Activated CD4-positive, alpha-beta T cell treated with anti-CD3 and anti-CD28 coated beads for 36 hours (primary cell): Measurements from ENCODE around the gene SUSD4. TPM values are rescaled to one million over a fixed set of nuclear protein-coding genes. Genes with fewer than 3 reads are reported as not detected.

Experiments
- ATAC-seq: fragments of 200-7000 bp; cut with Tn5 transposase; one replicate; pipeline ENCODE4 v1.10.0; 2021; ENCODE audit warnings: mild to moderate bottlenecking, moderate library complexity
- CTCF ChIA-PET: fragments of 350-600 bp; sonication (Branson Sonifier 250); formaldehyde crosslinking; loops from one replicate; lab custom pipeline; 2021; ENCODE audit warnings: antibody characterized with exemption; lab: Charles Lee
- POLR2A ChIA-PET: fragments of 350-600 bp; sonication (Branson Sonifier 250); formaldehyde crosslinking; loops from one replicate; lab custom pipeline; 2021; ENCODE audit warnings: antibody characterized with exemption, inconsistent platforms; lab: Charles Lee
- DNase-seq: peaks from one replicate; pipeline ENCODE4 v3.0.0-alpha.2; 2020
- H3K27ac Mint-ChIP-seq: one replicate; pipeline ENCODE4 v1.8.0; 2021; ENCODE audit warnings: mixed read lengths
- H3K27me3 Mint-ChIP-seq: one replicate; pipeline ENCODE4 v1.8.0; 2021; ENCODE audit warnings: mixed read lengths
- H3K36me3 Mint-ChIP-seq: one replicate; pipeline ENCODE4 v1.8.0; 2021; ENCODE audit warnings: low read depth, mixed read lengths
- H3K4me1 Mint-ChIP-seq: one replicate; pipeline ENCODE4 v1.8.0; 2021; ENCODE audit warnings: mixed read lengths
- H3K4me3 Mint-ChIP-seq: one replicate; pipeline ENCODE4 v1.8.0; 2021; ENCODE audit warnings: mild to moderate bottlenecking, moderate library complexity, mixed read lengths
- H3K9me3 Mint-ChIP-seq: one replicate; pipeline ENCODE4 v1.8.0; 2021; ENCODE audit warnings: low read depth, mixed read lengths
- intact Hi-C, 2 experiments: fragments of 100-400 bp; cut with DNase I in 1 of 2; cut with micrococcal nuclease in 1 of 2; formaldehyde crosslinking; loops; one replicate each; pipeline versions ENCODE4 v1.14.2 to v1.15.1; 2022 to 2024; cut with DNase I, micrococcal nuclease
- total RNA-seq, 2 experiments: library from RNA; stranded (reverse); gene quantifications; one replicate each; pipeline ENCODE4 v1.2.3, GENCODE V29; 2021

SUSD4 gene
- total RNA-seq, 2 experiments from 2014 or later = 1.9 to 2.2 TPM

DNA sequence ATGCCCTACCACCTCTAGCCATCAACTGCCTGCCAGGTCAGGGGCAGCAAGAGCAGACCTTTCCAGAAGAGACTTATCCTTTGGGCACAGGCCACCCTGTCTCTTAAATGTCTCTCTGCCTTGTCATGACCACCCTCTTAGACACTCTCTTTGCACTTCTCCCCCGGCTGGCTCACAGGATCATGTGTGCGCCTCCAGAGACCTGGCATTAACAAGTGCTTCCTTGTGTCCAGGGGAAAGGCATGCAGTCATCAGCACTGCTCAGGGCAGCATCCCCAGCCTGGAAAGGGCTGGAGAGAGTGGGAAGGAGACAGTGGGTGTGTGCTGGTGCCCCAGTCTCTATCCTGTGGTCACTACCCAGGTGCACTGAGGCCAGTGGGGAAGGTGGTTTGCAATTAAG is 135.8 kb downstream of the SUSD4 start:
- ChIA-PET POLR2A (no interaction called here), CTCF (no interaction called here)
- no peaks in the 10 kb centered on the region for H3K27me3 Mint-ChIP-seq

DNA sequence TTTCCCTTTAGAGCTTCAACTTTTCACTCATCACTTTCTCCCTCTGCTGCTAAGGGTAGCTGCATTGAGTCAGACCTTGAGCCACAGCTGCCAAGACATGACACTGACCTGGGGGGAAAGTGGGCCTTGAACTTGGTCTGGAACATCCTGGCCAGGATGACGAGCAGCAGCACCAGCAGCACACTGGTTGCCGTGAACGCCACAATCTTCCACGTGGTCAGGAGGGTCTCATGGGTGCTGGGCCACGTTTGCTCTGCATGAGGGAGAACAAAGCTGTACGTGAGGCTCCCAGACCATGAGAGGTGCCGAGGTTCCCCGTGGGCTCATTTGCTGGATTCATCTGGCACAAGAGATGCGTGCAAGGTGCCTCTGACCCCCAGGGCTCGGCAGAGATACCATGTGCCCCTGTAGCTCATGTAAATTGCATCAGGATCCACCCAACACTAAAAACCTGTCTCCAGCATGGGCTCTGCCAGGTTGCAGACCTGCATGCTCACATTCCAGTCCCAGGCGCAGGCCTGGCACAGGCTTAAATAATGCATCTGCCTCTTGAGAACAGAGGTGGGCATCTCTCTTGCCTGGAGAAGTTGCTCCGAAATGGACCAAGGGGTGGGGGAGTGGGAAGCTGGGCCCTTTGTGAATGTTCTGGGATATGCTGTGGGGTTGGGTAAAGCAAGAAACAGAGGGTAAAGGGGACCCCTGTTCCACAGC is 136.3 kb downstream of the SUSD4 start:
- no peak for ATAC-seq
- Mint-ChIP-seq H3K4me3 (no peak overlapping the region), H3K36me3 (peaks cover 1% of the 10 kb centered on the region), H3K9me3 (no peaks in the 10 kb centered on the region), H3K27me3 (no peaks in the 10 kb centered on the region), H3K4me1 (peaks cover 46% of the 10 kb centered on the region), H3K27ac (no peak overlapping the region)
- intact Hi-C loops = no loop called here
- ChIA-PET CTCF (interaction anchor here (0.6 kb wide), 2 partner anchors 312 to 524 kb away, joined by 3 to 4 read pairs; no protein-coding TSS in a partner anchor), POLR2A (no interaction called here)
- DNase-seq = no peak

More for the DNA sequence above, 135.8 kb downstream of the SUSD4 start:
- DNase-seq = no peak
- H3K4me1 Mint-ChIP-seq = peaks cover 52% of the 10 kb centered on the region
- H3K9me3 Mint-ChIP-seq = no peaks in the 10 kb centered on the region
- intact Hi-C loops = no loop called here
- H3K27ac Mint-ChIP-seq = no peak overlapping the region
- no peak for ATAC-seq
- peaks cover 1% of the 10 kb centered on the region for H3K36me3 Mint-ChIP-seq
- H3K4me3 Mint-ChIP-seq = no peak overlapping the region

DNA sequence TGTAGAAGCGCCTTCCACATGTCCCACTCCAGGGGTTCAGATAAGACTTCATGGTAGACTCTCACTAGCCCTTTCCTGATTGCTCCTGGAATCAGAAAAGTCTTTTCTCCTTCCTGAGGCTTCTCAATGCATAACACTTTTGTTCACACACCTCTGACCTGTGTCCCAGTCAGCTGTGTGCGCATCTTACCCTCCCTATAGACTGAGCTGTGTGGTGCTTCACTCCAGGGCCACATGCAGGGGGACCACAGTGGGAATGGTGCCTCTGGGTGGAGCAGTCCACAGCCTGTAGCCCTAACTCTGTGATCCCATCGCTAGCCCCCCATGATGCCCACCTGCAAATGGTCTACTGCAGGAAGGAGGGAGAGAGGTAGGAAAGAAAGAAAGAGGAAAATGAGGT is 136.9 kb downstream of the SUSD4 start:
- Mint-ChIP-seq H3K4me1 (peaks cover 40% of the 10 kb centered on the region), H3K27me3 (no peaks in the 10 kb centered on the region), H3K9me3 (no peaks in the 10 kb centered on the region), H3K36me3 (peaks cover 1% of the 10 kb centered on the region), H3K4me3 (no peak overlapping the region), H3K27ac (no peak overlapping the region)
- DNase-seq (no peak), ATAC-seq (no peak)
- intact Hi-C loops = no loop called here
- ChIA-PET POLR2A (no interaction called here), CTCF (interaction anchor here (0.6 to 0.7 kb wide), 3 partner anchors 312 to 837 kb away, joined by 3 to 4 read pairs (median 3); no protein-coding TSS in a partner anchor)

DNA sequence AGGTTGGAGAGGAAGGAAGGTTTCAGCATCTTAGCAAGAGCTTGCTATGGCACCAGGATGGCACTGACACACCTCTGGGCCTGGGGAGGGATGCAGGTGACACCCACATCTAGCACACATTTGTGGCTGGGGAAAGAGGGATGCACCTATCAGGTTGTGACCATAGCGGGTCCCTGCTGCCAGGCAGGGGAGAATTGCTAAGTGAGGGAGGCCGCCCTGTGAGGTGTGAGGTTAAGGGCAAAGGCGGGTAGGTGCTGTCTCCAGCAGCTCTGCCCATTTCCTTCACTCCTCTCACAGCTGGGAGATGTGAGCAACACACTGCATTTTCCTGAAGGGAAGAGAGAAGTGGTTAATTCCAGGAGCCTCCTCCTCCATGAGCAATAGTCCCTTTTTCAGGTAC is 137.7 kb downstream of the SUSD4 start:
- no peaks in the 10 kb centered on the region for H3K9me3 Mint-ChIP-seq
- H3K4me3 Mint-ChIP-seq = no peak overlapping the region
- H3K36me3 Mint-ChIP-seq = peaks cover 1% of the 10 kb centered on the region
- CTCF ChIA-PET = interaction anchor here (0.7 kb wide), 1 partner anchor 838 kb away, joined by 3 read pairs; no protein-coding TSS in a partner anchor
- intact Hi-C loops = no loop called here
- DNase-seq = no peak
- no peak overlapping the region for H3K27ac Mint-ChIP-seq
- H3K27me3 Mint-ChIP-seq = no peaks in the 10 kb centered on the region
- POLR2A ChIA-PET = no interaction called here
- ATAC-seq = no peak
- peaks cover 32% of the 10 kb centered on the region for H3K4me1 Mint-ChIP-seq

DNA sequence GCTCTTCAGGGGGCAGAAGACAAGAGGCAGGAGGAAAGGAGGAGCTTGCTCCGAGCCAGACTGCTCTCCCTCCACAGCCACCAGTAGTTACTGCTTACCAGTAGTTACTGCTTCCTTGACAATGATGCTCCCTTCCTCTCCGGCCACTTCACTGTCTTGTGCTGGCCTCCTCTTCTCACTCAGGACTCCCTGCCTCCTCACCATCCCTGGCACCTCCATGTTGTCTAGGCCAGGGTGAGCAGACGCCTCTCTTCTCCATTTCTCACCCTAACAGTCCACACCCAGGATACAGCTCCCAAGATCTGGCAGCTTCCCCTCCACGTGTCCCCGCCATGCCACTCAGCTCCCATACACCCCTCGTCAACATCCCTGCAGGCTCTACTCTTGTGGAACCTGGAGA is 138.5 kb downstream of the SUSD4 start:
- ChIA-PET POLR2A (no interaction called here), CTCF (no interaction called here)
- H3K9me3 Mint-ChIP-seq = no peaks in the 10 kb centered on the region
- peaks cover 6% of the 10 kb centered on the region for H3K36me3 Mint-ChIP-seq
- H3K27ac Mint-ChIP-seq = no peak overlapping the region
- H3K27me3 Mint-ChIP-seq = no peaks in the 10 kb centered on the region
- no peak for DNase-seq
- intact Hi-C loops = no loop called here
- H3K4me3 Mint-ChIP-seq = no peak overlapping the region
- ATAC-seq = no peak
- peaks cover 24% of the 10 kb centered on the region for H3K4me1 Mint-ChIP-seq

DNA sequence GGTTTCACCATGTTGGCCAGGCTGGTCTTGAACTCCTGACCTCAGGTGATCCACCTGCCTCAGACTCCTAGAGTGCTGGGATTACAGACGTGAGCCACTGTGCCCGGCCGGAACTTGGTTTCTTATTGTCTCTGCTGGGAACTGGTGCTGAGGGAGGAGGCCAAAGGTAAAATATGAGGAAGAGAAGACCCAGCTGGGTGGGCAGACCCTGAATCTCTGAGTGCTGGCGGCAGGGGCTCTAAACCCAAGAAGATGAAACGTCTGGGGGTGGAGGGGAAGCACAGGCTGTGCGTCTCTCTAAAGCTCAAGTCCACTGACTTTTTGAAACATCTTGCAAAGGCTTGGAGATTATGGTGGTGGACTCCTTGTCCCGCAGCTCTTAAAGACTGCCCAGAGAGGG is 138.9 kb downstream of the SUSD4 start:
- no peak for DNase-seq
- CTCF ChIA-PET = interaction anchor here (0.6 kb wide), 1 partner anchor 555 kb away, joined by 4 read pairs; no protein-coding TSS in a partner anchor
- Mint-ChIP-seq H3K36me3 (peaks cover 6% of the 10 kb centered on the region), H3K4me1 (peaks cover 20% of the 10 kb centered on the region), H3K9me3 (no peaks in the 10 kb centered on the region), H3K27me3 (no peaks in the 10 kb centered on the region), H3K4me3 (no peak overlapping the region), H3K27ac (no peak overlapping the region)
- POLR2A ChIA-PET = no interaction called here
- no peak for ATAC-seq
- intact Hi-C loops = no loop called here

DNA sequence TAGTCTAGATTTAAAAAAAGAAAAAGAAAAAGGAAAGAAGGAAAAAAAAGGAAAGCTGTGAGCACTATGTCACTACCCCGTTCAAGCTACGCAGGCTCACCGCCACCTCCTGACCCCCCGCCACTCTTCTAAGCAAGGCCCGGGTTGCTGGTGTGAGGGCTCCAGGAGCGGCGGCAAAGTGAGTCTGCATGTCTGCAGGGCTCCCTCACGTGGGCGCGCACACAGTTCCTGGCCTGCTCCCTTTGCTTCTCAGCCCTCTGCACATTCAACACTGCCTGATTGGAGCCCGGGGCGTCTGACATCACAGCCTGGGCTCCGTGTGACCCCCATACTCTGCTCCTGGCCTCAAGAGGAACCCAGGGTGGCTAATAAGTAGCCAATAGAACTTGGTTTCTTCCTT is 139.5 kb downstream of the SUSD4 start:
- Mint-ChIP-seq H3K36me3 (peaks cover 6% of the 10 kb centered on the region), H3K4me1 (peaks cover 14% of the 10 kb centered on the region), H3K27ac (no peak overlapping the region), H3K27me3 (no peaks in the 10 kb centered on the region), H3K9me3 (no peaks in the 10 kb centered on the region), H3K4me3 (no peak overlapping the region)
- no peak for ATAC-seq
- intact Hi-C loops = no loop called here
- ChIA-PET POLR2A (no interaction called here), CTCF (interaction anchor here (0.6 kb wide), 1 partner anchor 555 kb away, joined by 4 read pairs; no protein-coding TSS in a partner anchor)
- DNase-seq = peak; percentile 41

DNA sequence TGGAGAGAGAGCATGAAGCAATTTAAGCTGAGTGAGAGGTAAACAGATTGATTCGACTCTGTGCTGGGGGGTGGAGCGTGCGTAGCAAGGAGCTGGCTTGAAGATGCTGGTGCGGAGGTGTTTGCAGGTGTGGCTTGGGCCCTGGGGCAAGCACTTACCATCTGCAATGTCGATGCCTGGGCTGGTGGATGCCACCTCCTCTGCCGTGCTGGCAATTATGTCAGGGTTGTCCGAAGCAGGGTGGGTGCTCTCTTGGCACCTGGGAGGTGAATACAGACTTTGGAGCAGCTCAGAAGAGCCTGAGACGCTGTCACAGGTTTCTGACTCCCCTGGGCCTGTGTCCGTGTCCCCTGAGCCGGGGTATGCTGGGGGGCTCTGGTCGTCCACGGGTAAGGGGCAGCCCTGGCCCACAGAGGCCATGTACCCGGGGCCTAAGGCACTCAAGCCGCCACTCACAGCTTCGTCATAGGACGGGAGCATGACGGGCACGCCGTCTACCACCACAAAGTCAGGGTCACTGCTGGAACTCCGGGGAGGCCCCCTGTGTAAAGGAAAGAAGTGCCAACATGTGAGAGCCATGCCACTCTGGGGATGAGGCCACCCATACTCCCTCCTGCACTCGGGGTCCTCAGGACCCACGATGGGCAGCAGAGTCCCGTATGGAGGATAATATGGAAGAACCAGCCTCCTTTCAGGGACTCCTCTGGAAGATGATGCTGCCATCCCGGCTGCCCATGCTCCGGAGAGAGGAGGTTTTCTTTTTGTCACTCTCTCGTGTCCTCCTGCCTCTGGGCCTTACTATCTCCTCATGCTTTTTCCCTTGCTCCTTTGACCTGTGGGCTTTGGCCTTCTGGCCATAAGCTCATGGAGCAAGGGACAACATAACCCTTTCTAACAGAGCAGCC is 140.6 kb downstream of the SUSD4 start:
- POLR2A ChIA-PET = interaction anchor here (0.6 kb wide), 1 partner anchor 17 kb away, joined by 6 read pairs; no protein-coding TSS in a partner anchor
- Mint-ChIP-seq H3K27me3 (no peaks in the 10 kb centered on the region), H3K4me1 (peaks cover 4% of the 10 kb centered on the region), H3K27ac (no peak overlapping the region), H3K4me3 (no peak overlapping the region), H3K9me3 (peaks cover 7% of the 10 kb centered on the region), H3K36me3 (peaks cover 11% of the 10 kb centered on the region)
- ATAC-seq = no peak
- no peak for DNase-seq
- CTCF ChIA-PET = interaction anchor here (0.5 to 0.6 kb wide), 2 partner anchors 44 to 90 kb away, joined by 3 read pairs; no protein-coding TSS in a partner anchor
- intact Hi-C loops = no loop called here

DNA sequence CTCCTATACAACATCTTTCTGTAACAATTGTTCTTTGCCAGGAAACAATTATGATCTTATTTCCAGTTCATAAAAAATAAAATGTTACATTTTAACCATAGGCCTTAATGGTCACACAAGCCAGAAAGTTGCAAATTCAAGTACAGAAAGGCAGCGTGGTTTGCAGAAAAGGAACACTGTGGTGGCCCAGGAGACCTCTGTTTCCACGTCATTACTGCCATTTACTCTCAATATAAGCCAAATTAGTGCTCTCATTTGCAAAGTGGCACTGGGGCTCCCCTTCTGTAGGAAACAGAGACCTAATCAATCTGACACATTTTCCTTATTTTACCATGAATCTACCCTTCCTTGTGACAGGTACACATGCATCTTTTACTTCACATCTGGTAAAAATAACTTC is 141.6 kb downstream of the SUSD4 start:
- Mint-ChIP-seq H3K9me3 (peaks cover 11% of the 10 kb centered on the region), H3K4me1 (peaks cover 2% of the 10 kb centered on the region), H3K4me3 (no peak overlapping the region), H3K27me3 (no peaks in the 10 kb centered on the region), H3K27ac (no peak overlapping the region), H3K36me3 (peaks cover 15% of the 10 kb centered on the region)
- CTCF ChIA-PET = no interaction called here
- no peak for DNase-seq
- POLR2A ChIA-PET = no interaction called here
- intact Hi-C loops = no loop called here
- no peak for ATAC-seq

DNA sequence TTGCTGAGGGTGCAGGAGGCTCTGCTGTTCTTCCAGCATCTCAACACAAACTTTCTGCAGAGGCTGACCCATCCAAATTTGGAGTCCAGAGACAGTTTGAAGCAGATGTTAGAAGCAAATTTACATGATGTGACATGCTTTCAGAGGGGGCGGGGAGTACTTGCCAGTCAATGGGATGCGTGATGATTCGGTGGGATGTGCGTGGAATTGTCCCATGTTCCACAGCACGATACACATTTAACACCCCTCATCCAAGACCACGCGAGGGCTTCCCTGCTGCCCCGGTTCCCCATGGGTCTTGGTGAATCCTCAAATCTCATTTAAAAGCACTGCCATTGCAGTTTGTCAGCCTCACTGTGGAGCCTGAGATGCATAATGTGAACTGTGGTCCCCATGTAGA is 142.3 kb downstream of the SUSD4 start:
- Mint-ChIP-seq H3K9me3 (peaks cover 11% of the 10 kb centered on the region), H3K36me3 (peaks cover 14% of the 10 kb centered on the region), H3K27ac (no peak overlapping the region), H3K4me3 (no peak overlapping the region), H3K27me3 (no peaks in the 10 kb centered on the region), H3K4me1 (peaks cover under 1% of the 10 kb centered on the region)
- intact Hi-C loops = no loop called here
- CTCF ChIA-PET = no interaction called here
- DNase-seq (no peak), ATAC-seq (no peak)
- POLR2A ChIA-PET = no interaction called here

DNA sequence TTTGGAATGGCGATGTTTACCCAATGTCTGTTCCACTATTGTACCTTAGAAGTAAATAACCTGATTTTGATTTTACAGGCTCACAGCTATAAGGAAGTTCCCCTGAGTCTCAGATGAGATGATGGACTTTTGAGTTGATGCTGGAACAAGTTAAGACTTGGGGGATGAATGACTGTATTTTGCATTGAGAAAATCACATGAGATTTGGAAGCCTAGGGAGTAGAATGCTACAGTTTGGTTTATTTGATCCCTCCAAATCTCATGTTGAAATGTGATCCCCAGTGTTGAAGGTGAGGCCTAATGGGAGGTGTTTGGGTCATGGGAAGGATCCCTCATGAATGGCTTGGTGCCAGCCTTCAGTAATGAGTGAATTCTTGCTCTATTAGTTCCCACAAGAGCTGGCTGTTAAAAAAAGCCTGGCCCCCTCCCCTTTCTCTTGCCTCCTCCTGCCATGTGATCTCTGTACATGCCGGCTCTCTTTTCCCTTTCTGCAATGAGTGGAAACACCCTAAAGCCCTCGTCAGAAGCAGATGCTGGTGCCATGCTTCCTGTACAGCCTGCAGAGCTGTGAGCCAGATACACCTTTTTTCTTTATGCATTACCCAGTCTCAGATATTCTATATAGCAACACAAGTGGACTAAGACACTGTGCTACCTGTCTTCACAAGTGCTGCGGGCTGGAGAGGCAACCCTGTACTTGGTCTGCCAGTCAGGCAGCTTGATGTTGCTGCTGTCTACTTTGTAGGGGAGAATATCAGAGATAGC is 143.9 kb downstream of the SUSD4 start:
- intact Hi-C loops = no loop called here
- H3K36me3 Mint-ChIP-seq = peaks cover 13% of the 10 kb centered on the region
- no peak overlapping the region for H3K27ac Mint-ChIP-seq
- no peaks in the 10 kb centered on the region for H3K27me3 Mint-ChIP-seq
- CTCF ChIA-PET = no interaction called here
- no peak for DNase-seq
- no peak for ATAC-seq
- no peak overlapping the region for H3K4me3 Mint-ChIP-seq
- no peaks in the 10 kb centered on the region for H3K4me1 Mint-ChIP-seq
- POLR2A ChIA-PET = interaction anchor here (0.6 to 0.7 kb wide), 2 partner anchors 22 to 517 kb away, joined by 3 to 5 read pairs; no protein-coding TSS in a partner anchor
- peaks cover 11% of the 10 kb centered on the region for H3K9me3 Mint-ChIP-seq
